PC-3 (cell line): ENCODE measurements around the gene VMO1.

Experiments used
- EZH2 ChIP-seq: fragments of 300-600 bp; sonication (generic); IDR thresholded peaks from one replicate; pipeline ENCODE4 v1.6.1; 2017; ENCODE audit warnings: antibody characterized with exemption, mild to moderate bottlenecking, low read length; ENCODE audit not compliant: unreplicated experiment
- TF ChIP-seq, protein P1 (sequence below): fragments of 300-600 bp; sonication (generic); conservative IDR thresholded peaks from 2 replicates; pipeline ENCODE4 v1.5.1; 2017; ENCODE audit warnings: antibody characterized with exemption, low read depth, mild to moderate bottlenecking, low read length

DNA sequence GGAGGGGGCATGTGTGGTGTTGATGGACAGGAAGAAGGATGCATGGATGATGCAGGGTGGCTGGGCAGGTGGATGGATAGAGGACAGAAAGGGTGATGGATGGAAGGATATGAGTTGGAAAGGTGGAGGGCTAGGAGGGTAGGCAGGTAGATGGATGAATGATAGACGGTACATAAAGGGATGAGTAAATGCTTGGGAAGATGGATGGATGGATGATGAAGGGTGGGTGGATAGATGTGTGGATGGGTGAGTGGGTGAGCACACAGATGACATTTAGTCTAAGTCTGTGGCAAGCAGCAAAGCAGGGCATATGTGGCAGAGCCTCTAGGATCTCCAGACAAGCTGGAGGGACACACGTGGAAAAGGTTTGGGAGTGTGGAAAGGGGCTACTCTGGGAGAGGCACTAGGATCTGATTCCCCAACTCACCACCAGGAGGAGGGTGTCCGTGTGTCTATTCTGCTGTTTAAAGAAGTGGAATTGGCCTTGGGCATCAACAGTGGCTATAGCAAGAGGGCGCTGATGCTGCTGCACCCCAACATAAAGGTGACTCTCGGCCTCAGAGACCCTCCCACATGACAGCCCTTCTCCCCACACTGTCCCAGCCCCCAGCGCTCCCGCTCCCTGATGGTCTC is 29.0 kb upstream of the VMO1 start:
- TF ChIP-seq, protein P1, sequence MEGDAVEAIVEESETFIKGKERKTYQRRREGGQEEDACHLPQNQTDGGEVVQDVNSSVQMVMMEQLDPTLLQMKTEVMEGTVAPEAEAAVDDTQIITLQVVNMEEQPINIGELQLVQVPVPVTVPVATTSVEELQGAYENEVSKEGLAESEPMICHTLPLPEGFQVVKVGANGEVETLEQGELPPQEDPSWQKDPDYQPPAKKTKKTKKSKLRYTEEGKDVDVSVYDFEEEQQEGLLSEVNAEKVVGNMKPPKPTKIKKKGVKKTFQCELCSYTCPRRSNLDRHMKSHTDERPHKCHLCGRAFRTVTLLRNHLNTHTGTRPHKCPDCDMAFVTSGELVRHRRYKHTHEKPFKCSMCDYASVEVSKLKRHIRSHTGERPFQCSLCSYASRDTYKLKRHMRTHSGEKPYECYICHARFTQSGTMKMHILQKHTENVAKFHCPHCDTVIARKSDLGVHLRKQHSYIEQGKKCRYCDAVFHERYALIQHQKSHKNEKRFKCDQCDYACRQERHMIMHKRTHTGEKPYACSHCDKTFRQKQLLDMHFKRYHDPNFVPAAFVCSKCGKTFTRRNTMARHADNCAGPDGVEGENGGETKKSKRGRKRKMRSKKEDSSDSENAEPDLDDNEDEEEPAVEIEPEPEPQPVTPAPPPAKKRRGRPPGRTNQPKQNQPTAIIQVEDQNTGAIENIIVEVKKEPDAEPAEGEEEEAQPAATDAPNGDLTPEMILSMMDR = peak; percentile 42; the same call in 1 of the 2 replicates
- no peak for TF ChIP-seq EZH2
